Glomerular endothelial cell (primary cell): Measurements from ENCODE around the gene SCAND1. TPM values are rescaled to one million over a fixed set of nuclear protein-coding genes. Genes with fewer than 3 reads are reported as not detected.
"Not testable (repeated sequence)": the region's sequence is repeated elsewhere in the genome, so short reads cannot be mapped to it uniquely, and the experiment has no call there.

ENCODE experiments used
- DNase-seq: peaks from one replicate; pipeline ENCODE4 v3.0.0-alpha.2; 2011; ENCODE audit warnings: low read depth, low spot score; ENCODE audit errors: extremely low read depth
- total RNA-seq: library from RNA; depleted of rRNA; stranded (reverse); fragments of >200 nt; gene quantifications from 2 replicates; pipeline ENCODE4 v1.2.3, GENCODE V29; 2015

The SCAND1 gene
- total RNA-seq, 1 donor from 2014 or later, result 113 TPM

GRCh38 chr20:35963878-35964277 is 9.6 kb upstream of the SCAND1 start:
- DNase-seq, result no peak

GRCh38 chr20:35959291-35959690 is 5.0 kb upstream of the SCAND1 start:
- DNase-seq, result not testable (repeated sequence)

- no peak for DNase-seq
These were observed 2.3 kb upstream of the SCAND1 start for GRCh38 chr20:35956616-35957015.

DNA sequence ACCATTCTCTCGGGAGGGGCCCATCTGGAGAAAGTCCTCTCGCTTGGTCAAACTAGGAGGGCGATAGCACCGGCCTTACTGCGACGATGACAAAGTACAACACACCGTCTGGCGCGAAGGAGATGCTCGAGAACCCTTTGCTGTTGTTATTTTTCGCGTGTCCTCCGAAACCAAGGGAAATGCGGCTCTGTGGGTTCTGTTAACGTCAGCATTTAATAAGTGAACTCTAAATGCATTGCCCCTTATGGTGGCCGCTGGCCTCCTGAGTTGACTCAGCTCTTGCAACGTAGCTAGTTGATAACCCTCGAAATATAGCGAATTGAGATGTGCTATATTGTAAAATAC is 577 bp upstream of the SCAND1 start:
- no peak for DNase-seq

DNA sequence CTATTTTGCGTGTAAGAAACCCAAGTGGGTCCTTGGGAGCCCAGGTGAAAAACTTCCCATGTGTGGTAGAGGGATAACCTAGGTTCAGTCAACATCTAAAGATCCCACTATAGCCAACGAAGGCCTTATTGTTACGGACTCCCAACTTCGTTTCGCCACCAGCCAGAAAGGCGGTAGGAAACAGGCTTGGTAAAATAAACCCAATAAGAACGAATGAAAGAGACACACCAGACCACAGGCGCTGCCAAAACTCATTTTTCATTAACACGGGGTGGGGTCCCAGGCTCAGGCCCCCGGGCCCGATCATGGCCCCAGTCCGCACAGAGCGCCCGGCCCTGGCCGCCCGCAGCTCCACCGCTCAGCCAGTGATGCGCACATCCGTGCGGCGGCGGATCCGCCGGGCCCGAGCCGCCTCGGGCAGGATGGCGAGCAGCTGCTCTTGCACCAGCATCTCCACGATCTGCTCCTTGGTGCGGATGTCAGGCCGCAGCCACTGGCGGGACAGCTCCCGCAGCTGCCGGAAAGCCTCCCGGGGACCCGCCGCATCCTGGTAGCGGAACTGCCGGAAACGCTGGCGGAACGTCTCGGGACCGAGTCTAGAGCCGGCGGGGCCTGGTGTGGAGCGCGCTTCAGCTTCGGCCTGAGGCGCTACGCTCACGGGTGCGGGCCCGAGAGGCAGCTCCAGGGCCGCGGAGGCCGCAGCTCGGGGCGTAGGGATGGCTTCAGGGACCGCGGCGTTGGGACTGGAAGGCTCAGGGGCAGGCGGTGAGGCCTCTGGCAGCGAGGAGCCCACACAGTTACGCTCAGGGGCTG is 709 bp downstream of the SCAND1 start:
- no peak for DNase-seq

DNA sequence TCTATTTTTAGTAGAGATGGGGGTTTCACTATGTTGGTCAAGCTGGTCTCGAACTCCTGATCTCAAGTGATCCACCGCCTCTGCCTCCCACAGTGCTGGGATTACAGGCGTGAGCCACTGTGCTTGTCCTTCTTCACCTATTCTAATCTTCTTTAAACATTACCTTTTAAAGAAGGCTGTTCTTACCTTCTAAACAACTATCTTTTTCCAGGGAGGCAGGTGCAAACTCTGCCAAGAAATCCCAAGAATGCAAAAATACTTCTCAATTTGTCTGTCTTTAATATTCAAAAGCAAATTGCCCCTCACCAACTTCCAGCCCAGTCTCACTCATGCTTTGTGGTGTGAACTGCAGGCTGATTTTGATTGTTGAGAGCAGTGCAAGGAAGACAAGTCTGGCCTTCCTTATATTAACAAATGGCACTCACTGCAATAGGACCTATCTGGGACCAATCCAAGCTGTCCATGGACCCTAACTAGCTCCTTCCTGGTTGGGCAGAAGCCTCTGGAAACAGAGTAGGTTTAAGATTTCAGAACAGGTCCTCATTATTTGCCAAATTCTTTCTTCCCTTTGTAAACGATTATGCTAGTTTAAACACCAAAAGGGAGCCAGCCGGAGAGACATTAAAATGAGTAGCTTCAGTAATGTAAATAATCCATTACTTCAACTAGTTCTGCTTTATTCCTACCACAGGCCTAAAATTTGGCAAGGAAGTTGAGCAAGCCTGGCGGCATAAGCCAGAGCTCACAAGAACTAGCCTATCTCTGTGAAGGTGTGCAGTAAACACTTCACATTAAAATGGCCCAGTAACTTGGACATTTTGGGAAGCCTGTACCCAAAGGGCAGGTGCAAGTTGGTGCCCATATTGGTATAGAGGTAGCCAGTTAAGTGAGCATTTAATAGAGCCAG is 1.6 kb downstream of the SCAND1 start:
- no peak for DNase-seq

DNA sequence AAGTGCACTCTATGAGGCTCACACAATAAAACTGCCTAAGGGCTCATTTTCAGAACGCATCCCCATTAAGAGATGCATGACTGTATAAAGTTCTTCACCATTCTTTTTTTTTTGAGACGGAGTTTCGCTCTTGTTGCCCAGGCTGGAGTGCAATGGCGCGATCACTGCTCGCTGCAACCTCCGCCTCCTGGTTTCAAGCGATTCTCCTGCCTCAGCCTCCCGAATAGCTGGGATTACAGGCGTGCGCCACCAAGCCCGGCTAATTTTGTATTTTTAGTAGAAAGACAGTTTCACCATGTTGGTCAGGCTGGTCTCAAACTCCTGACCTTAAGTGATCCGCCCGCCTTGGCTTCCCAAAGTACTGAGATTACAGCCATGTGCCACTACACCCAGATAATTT is 2.2 kb downstream of the SCAND1 start:
- not testable (repeated sequence) for DNase-seq

GRCh38 chr20:35950093-35950492 is 4.2 kb downstream of the SCAND1 start:
- no peak for DNase-seq

- no peak for DNase-seq
These were observed 6.4 kb downstream of the SCAND1 start for GRCh38 chr20:35947907-35948306.

- no peak for DNase-seq
These were observed 6.8 kb downstream of the SCAND1 start for GRCh38 chr20:35947489-35947888.

GRCh38 chr20:35942243-35942642 is 12.1 kb downstream of the SCAND1 start:
- DNase-seq, result no peak

- no peak for DNase-seq
These were observed 12.7 kb downstream of the SCAND1 start for GRCh38 chr20:35941620-35942019.

DNA sequence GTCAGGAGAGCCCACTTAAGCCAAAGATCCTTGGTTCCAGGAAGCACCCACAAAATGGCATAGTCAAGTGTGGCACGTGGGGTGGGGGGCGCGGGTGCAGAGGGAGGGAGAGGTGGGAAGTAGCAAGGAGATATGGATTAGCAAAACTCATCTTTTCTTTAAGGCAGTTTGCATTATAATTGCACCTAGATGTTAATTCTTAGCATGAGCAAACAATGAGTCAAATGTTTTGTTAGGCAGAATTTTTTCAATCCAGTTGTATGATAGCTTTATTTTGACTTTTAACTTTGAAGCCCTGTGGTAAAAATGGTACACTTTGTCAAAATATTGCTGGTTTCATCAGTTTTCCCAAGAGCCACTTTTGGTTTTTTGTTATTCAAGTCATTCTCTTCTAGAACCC is 15.0 kb downstream of the SCAND1 start:
- DNase-seq, result no peak

DNA sequence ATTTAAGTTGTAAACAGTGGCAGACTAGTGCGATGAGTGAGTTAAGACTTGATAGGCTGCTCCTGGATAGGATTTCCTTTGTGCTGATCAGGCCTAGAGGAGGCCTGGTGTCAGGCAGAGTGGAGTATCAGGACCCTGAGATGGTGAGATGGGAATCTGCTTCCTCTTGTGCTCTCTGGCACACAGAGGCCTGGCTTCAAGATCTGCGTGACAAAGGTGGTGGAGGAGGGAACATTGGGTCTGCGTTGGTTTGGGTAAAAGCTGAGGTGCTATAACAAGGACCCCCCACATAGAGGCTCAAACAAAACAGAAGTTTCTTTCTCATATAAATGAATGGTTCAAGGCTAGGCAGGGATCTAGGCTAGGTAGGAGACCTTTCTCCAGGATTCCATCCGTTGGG is 20.3 kb downstream of the SCAND1 start:
- DNase-seq, result no peak

- no peak for DNase-seq
These were observed 25.0 kb downstream of the SCAND1 start for GRCh38 chr20:35929301-35929700.

- no peak for DNase-seq
These were observed 33.8 kb downstream of the SCAND1 start for GRCh38 chr20:35920523-35920922.

GRCh38 chr20:35918021-35918420 is 36.3 kb downstream of the SCAND1 start:
- DNase-seq, result no peak

DNA sequence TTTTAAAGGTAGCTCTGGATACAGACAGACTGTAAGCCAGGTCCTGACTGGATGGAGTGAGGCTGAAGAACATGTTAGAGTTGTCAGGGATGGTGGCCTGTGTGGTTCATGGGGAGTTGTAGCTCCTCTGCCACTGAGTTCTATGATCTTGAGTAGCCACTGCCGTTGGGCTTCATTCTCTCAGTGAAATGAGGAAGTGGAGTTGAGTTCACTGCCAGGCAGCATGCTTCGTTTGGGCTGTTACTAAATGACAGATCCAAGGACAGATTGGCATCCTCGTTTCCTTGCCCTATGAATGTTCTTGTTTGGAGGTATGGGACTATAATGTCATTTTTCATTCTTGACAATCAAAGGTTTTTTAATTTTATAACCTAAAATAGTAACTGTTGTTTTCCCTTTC is 37.2 kb downstream of the SCAND1 start:
- DNase-seq, result no peak

DNA sequence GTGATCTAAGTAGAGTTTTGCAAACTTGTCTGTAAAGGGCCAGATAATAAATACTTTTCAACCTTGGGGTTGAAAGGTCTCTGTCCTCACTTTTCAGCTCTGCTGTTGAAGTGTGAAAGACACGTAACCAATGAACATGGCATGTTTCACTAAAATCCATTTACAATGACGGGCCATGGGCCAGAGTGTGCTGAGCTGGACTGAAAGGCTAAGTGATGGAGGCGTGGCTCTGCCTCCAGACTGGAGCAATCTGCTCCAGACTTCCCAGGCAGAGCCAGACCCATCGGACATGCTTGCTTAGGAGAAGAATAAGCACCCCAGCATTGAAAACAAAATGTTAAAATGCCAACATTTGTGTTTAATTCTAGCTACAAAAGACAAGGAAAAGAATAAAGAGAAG is 41.4 kb downstream of the SCAND1 start:
- DNase-seq, result no peak

DNA sequence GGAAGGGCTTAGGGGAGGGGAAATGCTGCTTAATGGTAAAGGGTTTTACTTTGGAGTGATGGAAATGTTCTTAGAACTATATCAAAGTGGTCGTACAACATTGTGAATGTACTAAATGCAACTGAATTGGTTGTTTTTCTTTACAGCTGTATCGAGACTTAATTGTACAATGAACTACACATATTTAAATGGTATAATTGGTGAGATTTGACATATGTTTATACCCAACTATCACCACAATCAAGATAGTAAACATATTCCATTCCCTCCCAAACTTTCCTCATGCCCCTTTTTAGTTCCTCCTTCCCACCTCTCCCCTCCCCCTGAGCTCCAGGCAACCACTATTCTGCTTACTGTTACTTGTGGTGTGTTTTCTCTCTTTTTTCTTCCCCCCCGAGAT is 44.0 kb downstream of the SCAND1 start:
- no peak for DNase-seq

DNA sequence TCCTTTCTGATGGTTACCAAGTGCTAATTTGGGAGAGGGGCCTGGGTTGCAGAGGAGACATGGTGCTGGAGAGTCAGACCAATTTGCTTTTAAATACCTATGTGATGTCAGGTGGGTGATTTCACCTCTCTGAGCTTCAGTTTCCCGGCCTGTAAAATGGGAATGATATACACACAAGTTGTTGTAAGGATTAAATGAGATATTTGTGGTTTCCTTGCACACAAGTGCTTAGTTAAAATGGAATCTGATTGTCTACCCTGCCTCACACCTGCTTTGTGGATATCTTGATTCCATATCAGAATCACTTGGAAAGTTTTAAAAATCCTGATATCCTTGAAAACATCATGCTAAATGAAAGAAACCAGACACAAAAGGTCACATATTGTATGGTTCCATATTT is 44.5 kb downstream of the SCAND1 start:
- DNase-seq, result no peak

DNA sequence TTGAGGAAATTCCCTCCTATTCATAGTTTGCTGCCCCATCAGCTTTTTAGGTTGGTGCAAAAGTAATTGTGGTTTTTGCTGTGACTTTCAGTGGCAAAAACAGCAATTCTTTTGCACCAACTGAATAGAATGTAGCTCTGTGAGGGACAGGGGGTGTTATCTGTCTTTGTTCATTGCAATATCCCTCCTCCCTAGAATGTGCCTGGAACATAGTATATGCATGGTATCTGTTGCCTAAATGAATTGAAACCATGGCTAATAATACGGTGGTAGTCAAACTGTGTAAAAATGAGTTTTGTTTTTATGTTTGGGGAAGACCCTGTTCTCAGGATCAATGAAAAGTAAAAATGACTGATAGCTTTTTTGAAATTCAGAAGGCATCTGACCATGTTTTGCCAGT is 45.1 kb downstream of the SCAND1 start:
- DNase-seq, result no peak
